HepG2 (cell line): Measurements from ENCODE around the gene STAP1. TPM values are rescaled to one million over a fixed set of nuclear protein-coding genes. Genes with fewer than 3 reads are reported as not detected.

Experiments
- BRD4 ChIP-seq: sonication (generic); formaldehyde crosslinking; IDR thresholded peaks from 2 replicates; pipeline ENCODE4 v1.4.0; 2020; ENCODE audit warnings: missing genetic modification reagents
- HMG20B ChIP-seq: conservative IDR thresholded peaks from 2 replicates; pipeline ENCODE4 v1.6.1; 2016; ENCODE audit warnings: missing genetic modification reagents, missing compliant biosample characterization
- IKZF4 ChIP-seq: sonication (generic); formaldehyde crosslinking; IDR thresholded peaks from 2 replicates; pipeline ENCODE4 v1.5.1; 2020; ENCODE audit warnings: borderline replicate concordance, mild to moderate bottlenecking, low read depth, missing genetic modification reagents; ENCODE audit errors: not compliant biosample characterization
- IRX3 ChIP-seq: sonication (generic); formaldehyde crosslinking; IDR thresholded peaks from 2 replicates; pipeline ENCODE4 v1.8.1; 2023; ENCODE audit warnings: mild to moderate bottlenecking, low read depth, missing genetic modification reagents, borderline replicate concordance
- MED13 ChIP-seq: sonication (generic); formaldehyde crosslinking; IDR thresholded peaks from 2 replicates; pipeline ENCODE4 v1.5.0; 2020; ENCODE audit warnings: missing genetic modification reagents
- NFATC3 ChIP-seq: sonication (generic); formaldehyde crosslinking; IDR thresholded peaks from 2 replicates; pipeline ENCODE4 v1.5.1; 2020; ENCODE audit warnings: mild to moderate bottlenecking, missing genetic modification reagents
- PAF1 ChIP-seq: IDR thresholded peaks from 2 replicates; pipeline ENCODE4 v1.6.1; 2016; ENCODE audit warnings: missing genetic modification reagents, missing compliant biosample characterization
- SAP130 ChIP-seq: IDR thresholded peaks from 2 replicates; pipeline ENCODE4 v1.6.1; 2016; ENCODE audit warnings: low read depth
- TCF7 ChIP-seq: sonication (generic); IDR thresholded peaks from 2 replicates; pipeline ENCODE4 v1.6.1; 2016; ENCODE audit warnings: antibody characterized with exemption, low read depth
- ZBED4 ChIP-seq: sonication (generic); formaldehyde crosslinking; IDR thresholded peaks from 2 replicates; pipeline ENCODE4 v1.4.0; 2020; ENCODE audit warnings: missing genetic modification reagents, borderline replicate concordance
- ZNF318 ChIP-seq: sonication (generic); formaldehyde crosslinking; IDR thresholded peaks from 2 replicates; pipeline ENCODE4 v1.4.0; 2020; ENCODE audit warnings: mild to moderate bottlenecking, missing genetic modification reagents
- ZNF549 ChIP-seq: sonication (generic); formaldehyde crosslinking; IDR thresholded peaks from 2 replicates; pipeline ENCODE4 v1.5.0; 2020; ENCODE audit warnings: missing genetic modification reagents
- ZNF550 ChIP-seq: sonication (generic); formaldehyde crosslinking; IDR thresholded peaks from 2 replicates; pipeline ENCODE4 v1.4.0; 2020; ENCODE audit warnings: mild to moderate bottlenecking, missing genetic modification reagents, borderline replicate concordance
- ZNF75D ChIP-seq: sonication (generic); formaldehyde crosslinking; IDR thresholded peaks from 2 replicates; pipeline ENCODE4 v1.8.1; 2023; ENCODE audit warnings: missing genetic modification reagents, mild to moderate bottlenecking, borderline replicate concordance
- polyA plus RNA-seq, 8 experiments: library from polyadenylated mRNA; depleted of rRNA in 3 of 8; stranded (reverse) in 7 of 8; unstranded in 1 of 8; fragments of >200 nt; fragmentation: Illumina TruSeq in 4 of 8; extraction: Trizol in 4 of 8; gene quantifications; 2 replicates each; pipeline versions ENCODE4 v1.2.1 to v1.2.3, GENCODE V29; 2011 to 2016; ENCODE audit warnings: low read depth in 4 of 8, missing spikeins in 1 of 8, mixed read lengths in 1 of 8; ENCODE audit not compliant: insufficient read depth in 1 of 8
- total RNA-seq, 5 experiments: library from RNA; depleted of rRNA; stranded (reverse); fragments of >200 nt; fragmentation: Illumina TruSeq; extraction: Trizol; gene quantifications; 2 replicates each; pipeline ENCODE4 v1.2.3, GENCODE V29; 2016; ENCODE audit warnings: low read depth in 1 of 5

The STAP1 gene
- total and polyA plus RNA-seq, 2 of the 13 experiments (the other 11 are each of a cell fraction or from before 2014, with no cell fraction given), result not detected

- TF ChIP-seq ZNF318 (no peak), BRD4 (CRISPR knock-in tag) (peak; percentile 79), HMG20B (CRISPR knock-in tag) (no peak), ZNF550 (CRISPR knock-in tag) (no peak), ZNF75D (no peak), ZNF549 (CRISPR knock-in tag) (no peak), IRX3 (CRISPR knock-in tag) (no peak), NFATC3 (CRISPR knock-in tag) (no peak), TCF7 (no peak), PAF1 (no peak), ZBED4 (CRISPR knock-in tag) (no peak; the same call in 1 of the 2 replicates), SAP130 (peak; percentile 94), MED13 (CRISPR knock-in tag) (no peak), IKZF4 (CRISPR knock-in tag) (no peak)
Measured at GRCh38 chr4:67545199-67546003, 13.1 kb upstream of the STAP1 start, which contains the start of gene CENPC (continued).
